Cardiac septum (tissue), 1 donor: Measurements from ENCODE around the gene COL12A1. TPM values are rescaled to one million over a fixed set of nuclear protein-coding genes. Genes with fewer than 3 reads are reported as not detected.
"Not testable (repeated sequence)": the region's sequence is repeated elsewhere in the genome, so short reads cannot be mapped to it uniquely, and the experiment has no call there.

Experiments
- DNase-seq: peaks from one replicate; pipeline ENCODE4 v3.0.0-alpha.2; 2020; ENCODE audit warnings: low spot score
- intact Hi-C: fragments of 100-400 bp; cut with DNase I; formaldehyde crosslinking; loops from one replicate; pipeline ENCODE4 v1.14.0; 2022
- total RNA-seq: library from RNA; stranded (reverse); fragmentation: NEBNext Ultra II Directional; extraction: Animal tissue kit (Norgen Biotek cat#: 25700); gene quantifications from one replicate; pipeline ENCODE4 v1.2.1, GENCODE V29; 2021
- donor health status: DM: no; HTN: no; CAD: no.

Gene COL12A1
- total RNA-seq, 1 donor from 2014 or later, result 40.3 TPM

DNA sequence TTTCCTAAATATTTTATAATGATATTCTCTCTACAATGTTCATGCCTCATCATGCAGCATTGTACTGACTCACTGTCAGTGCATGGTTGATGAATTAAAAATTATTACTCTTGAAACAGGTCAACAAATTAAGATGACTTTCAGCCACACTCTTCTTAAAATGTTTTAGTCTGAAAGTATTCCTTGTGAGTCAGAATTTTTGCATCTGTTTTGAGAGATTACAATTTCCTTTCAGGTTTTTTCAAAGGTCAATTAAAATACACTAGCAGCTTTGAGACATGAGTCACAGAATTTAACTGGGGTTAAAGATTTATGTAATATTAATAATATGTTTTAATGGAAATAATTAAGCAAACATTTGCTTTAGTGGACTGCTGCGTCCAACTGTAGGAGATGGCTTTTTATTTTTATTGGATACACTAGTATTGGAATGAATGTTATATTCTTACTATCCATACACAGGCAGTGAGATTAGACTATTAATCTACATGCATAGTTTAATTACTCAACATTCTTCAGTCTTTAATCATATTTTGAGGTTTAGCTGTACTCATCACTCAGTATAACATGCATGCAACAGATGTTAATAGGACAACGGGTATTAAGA is 9.7 kb downstream of the COL12A1 start:
- DNase-seq, result no peak

GRCh38 chr6:75188221-75188925 is 17.5 kb downstream of the COL12A1 start:
- intact Hi-C loops, result no loop called here
- DNase-seq, result no peak

More for the DNA sequence above, 9.7 kb downstream of the COL12A1 start:
- intact Hi-C loops, result no loop called here

GRCh38 chr6:75186581-75186980 is 19.3 kb downstream of the COL12A1 start:
- intact Hi-C loops, DNase-seq: not testable (repeated sequence)

- no peak for DNase-seq
- intact Hi-C loops, result no loop called here
These were observed 22.7 kb downstream of the COL12A1 start for GRCh38 chr6:75183099-75183541.

GRCh38 chr6:75180864-75181263 is 25.0 kb downstream of the COL12A1 start:
- no peak for DNase-seq
- intact Hi-C loops, result no loop called here

GRCh38 chr6:75178757-75179156 is 27.1 kb downstream of the COL12A1 start:
- no peak for DNase-seq
- intact Hi-C loops, result no loop called here

DNA sequence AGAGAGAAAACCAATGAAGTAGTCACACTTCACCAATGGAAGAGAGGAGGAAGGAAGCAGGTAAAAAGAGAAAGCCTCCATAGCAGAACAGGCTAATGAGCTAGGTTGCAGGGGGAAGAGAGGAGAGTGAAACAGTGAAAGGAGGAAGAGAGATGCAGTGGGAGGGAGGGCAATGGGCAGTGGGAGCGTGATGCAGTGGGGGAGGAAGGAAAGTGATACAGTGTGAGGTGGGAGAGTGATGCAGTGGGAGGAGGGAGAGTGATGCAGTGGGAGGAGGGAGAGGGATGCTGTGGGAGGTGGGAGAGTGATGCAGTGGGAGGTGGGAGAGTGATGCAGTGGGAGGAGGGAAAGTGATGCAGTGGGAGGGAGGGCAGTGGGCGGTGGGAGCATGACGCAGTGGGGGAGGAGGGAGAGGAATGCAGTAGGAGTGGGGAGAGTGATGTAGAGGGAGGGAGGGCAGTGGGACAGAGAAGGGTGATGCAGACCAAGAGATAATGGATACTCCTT is 29.7 kb downstream of the COL12A1 start:
- DNase-seq, result no peak
- intact Hi-C loops, result no loop called here

- intact Hi-C loops, result no loop called here
- DNase-seq, result no peak
These were observed 33.9 kb downstream of the COL12A1 start for GRCh38 chr6:75171986-75172385.

DNA sequence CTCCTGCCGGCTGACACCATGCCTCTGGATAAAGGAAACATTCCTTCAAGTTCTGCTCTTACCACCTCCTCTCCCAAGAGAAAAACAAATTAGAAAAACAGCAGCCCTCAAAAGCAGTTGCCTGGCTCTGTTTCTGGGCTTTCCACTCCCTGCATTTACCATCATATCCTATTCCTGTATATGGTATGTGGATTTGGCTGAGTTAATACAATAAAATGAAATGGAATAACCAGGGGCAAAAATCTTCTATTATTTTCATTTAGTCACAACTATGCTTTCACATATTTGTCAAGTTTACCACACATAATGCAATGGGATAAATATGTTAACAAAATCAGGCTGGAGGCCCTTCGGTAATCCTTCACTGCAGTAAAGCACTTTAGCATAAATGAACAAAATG is 34.3 kb downstream of the COL12A1 start:
- DNase-seq, result no peak
- intact Hi-C loops, result no loop called here

DNA sequence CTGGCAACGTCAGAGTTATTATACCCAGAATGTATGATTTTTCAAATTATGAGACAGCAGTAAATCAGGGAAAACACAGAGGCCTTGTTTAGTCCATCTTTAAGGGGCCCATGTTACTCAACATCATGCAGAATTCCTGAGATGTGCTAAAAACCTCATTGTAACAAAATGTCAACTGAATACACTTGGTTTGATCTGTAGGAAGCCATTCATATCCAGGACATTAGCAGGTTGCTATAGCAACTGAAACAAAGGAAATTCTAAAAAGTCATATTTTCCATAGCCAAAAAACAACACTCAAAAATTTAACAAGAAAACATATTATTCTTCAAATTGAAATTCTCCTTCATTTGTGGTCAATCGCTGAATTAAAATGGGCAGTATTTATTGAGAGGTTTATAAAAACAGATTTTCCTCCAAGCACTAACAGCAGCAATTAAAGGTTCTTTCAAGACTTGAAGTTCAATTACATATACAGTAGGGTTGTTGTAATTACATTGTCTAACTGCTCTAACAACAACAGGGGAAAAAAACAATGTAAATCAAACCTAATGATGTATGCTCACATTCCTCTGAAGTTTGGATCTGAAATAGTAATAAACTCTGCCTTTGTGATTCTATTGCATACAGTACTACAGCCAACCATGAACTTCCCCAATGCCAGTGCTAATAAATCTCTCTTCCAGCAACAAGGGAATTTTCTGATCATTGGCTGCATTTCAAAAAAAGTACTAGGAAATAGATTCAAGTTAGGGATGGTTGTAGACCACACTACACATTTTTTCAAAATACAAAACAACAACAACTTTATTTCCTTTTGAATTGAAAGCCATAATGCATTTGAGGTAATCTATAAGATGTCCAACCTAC is 34.9 kb downstream of the COL12A1 start:
- intact Hi-C loops, result no loop called here
- no peak for DNase-seq

DNA sequence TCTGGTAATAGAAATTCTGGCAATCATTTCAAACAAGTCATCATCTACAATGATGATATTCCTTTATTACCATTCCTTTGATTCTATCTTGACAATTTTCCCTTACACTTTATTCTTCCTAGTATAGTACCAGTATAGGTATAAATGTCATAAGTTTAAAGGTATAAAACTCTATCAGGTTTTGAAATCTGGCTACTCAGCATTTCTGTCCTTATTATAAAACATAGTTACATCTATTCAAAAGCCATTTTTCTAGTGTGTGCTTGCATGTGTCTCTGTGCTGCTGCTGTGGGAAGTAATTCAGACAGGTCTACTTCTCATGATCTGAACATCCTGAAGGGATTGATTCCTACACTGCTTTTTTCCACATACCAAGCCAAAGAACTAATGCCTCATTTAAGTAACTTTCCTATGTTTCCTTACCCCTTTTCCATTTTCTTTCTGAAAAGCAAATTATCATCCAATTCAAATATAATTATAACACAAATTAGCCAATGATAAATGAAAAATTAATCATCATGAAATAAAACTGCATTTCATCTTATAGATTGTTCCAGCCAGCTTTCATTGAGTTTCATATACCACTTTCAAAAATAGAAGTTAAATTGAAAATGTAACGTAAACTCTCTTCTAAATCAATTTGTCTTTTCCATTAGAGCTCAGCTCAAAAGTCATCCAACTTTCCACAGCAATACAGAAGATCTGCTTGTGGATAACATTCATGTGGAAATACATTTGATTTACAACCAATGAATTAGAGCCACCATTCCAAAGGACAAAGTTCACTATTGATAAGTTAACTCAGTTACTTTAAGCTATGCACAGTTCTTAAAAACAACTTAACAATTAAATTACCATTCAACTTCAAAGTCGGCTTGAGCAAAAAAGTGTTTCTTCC is 35.9 kb downstream of the COL12A1 start:
- intact Hi-C loops, result no loop called here
- no peak for DNase-seq

DNA sequence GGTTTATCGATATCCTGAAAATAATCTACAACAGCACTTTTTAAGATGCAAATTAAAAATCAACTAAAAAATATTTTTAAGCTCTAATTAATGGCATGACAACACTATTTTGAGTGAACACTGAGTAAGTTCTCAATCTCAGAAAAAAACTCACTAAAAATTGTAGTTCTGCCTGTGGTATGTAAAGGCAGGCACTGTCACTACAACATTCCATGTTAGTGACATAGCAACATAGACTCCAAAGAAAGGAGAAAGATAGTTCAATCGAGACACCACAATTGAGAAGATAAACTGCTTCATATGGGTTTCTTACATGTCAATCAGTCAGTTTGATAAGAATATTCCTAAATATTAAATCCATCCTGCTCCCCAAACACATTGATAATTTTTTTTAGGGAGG is 38.0 kb downstream of the COL12A1 start:
- intact Hi-C loops, result no loop called here
- DNase-seq, result no peak

- no peak for DNase-seq
- intact Hi-C loops, result no loop called here
These were observed 38.5 kb downstream of the COL12A1 start for GRCh38 chr6:75167325-75167724.

DNA sequence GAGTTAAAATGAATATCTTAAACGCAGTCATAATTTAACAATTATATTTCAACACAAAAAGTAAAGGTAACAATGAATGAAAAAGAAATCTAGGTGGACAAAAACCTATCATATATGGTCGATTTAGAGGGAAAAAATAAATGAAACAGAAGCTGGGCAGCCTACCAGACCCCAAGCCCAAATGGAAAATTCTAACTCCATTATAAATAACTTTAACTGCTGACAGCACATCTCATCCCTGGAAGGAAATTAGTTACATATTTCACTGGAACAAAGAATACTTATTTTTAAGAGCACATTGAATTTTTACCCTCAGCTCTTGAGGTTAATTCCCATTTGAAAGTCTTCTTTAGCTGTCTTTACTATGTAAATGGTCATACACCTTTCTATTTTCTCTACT is 39.1 kb downstream of the COL12A1 start:
- intact Hi-C loops, result no loop called here
- no peak for DNase-seq

DNA sequence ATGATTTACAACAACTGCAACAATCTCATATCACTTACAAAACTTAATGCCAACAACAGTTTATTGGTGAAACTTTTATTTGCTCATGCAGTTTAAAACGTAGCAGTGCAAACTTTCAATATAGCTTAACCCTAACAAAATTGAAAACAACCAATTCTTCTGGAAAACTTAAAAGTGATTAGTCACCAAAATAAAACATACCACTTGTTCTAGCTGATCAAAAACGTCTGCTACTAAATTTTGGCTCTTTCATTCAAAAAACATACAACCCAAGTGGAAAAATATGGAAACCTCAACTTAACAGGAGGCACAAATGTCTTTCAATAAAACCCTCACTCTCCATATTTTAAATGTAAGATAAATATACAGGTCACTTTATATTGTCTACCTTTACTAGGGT is 39.6 kb downstream of the COL12A1 start:
- intact Hi-C loops, result no loop called here
- no peak for DNase-seq

DNA sequence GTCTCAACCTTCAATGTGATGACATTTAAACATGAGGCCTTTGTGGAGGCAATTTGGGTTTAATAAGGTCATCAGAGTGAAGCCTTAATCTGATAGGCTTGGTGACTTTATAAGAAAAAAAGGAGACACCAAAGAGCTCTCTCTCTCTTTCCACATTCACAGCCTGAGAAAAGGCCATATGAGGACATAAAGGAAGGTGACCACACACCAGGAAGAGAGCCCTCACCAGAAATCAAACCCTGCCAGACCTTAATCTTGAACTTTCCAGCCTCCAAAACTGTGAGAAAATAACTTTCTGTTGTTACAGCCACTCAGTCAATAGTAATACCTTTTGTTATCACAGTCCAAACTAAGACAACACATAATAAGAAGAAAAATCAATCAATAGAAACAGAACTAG is 47.7 kb downstream of the COL12A1 start:
- intact Hi-C loops, result no loop called here
- DNase-seq, result no peak

GRCh38 chr6:75157336-75157735 is 48.5 kb downstream of the COL12A1 start:
- intact Hi-C loops, result no loop called here
- no peak for DNase-seq

GRCh38 chr6:75156186-75156878 is 49.5 kb downstream of the COL12A1 start:
- DNase-seq, result no peak
- intact Hi-C loops, result no loop called here

DNA sequence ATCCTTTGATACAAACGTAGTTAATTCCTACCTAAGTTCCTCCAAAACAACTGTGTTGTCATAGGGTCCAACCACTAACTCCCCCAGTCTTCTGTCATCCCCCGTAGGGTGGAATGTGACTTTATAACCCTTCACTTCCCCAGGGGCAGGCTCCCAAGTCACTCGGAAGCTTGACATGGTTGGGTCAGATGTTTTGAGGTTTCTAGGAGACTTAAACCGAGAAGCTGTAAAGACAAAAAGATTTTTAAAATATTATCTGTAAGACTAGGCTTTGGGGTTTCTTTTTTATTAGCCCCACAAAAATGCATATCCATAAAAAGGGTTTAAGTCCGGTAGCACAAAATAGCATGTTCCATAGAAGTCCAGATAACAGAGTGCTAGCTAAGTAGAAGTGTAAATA is 50.2 kb downstream of the COL12A1 start:
- DNase-seq, result no peak
- intact Hi-C loops, result no loop called here
